ENCODE data around the gene BCAR3. TPM values are rescaled to one million over a fixed set of nuclear protein-coding genes. Genes with fewer than 3 reads are reported as not detected.
"Not testable (repeated sequence)": the region's sequence is repeated elsewhere in the genome, so short reads cannot be mapped to it uniquely, and the experiment has no call there.

Gene BCAR3
- total and polyA plus RNA-seq, 2 of the 4 experiments (the other 2 are of a cell fraction): 41.4 to 46.4 TPM

DNA sequence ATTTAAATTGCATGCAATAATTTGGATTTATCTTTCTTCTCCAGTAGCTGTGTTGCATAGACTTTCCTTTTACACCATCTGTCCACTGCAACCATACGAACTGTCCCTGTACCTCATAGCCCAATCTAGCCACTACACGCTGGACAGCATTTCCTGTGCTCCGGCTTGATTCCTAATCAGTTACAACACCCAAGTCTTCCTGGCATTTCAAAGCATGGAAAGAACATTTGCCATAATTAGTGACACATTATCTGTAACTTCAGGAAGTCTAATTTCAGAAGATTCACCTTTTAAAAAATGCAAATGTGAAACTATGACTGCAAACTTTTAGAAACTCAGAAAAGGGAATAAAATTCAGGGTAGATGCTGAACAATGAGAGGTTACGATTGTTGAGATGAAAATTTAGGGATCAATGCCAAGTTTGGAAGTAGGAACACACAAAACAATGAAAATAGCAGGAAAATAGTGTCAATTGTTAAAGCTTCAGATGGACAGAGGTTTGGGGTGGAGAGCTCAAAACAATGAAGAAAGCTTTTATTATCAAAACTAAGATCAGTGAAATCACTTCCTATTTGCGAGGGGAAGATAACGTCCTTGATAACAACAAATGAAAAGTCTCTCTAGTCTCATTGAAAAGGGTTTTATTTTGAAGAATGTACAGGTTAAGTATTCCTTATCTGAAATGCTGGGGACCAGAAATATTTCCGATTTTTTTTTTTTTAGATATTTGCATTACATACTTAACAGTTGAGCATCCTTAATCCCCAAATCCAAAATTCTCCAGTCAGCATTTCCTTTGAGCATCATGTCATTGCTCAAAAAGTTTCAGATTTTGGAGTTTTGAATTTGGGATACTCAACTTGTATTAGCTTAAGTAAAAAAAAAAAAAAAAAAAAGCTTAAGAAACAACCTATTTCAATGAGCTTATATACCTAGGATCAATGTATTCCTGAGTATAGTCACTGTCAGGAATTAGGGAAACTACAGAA is 126.5 kb downstream of the BCAR3 start:
- Histone ChIP-seq H2AK9ac (replicated peaks; ENCODE audit: low read depth, low read length, poor library complexity) (no peak overlapping the region), H3K4me3 (ENCODE audit: insufficient read depth, low read depth, low read length) (no peak overlapping the region), H4K5ac (ENCODE audit: low read depth, low read length) (no peak overlapping the region), H2AFZ (replicated peaks; ENCODE audit: low read length, poor library complexity) (no peak overlapping the region), H4K20me1 (ENCODE audit: insufficient read depth, low read length) (peaks cover 8% of the 10 kb centered on the region), H2BK120ac (ENCODE audit: low read depth, low read length) (no peak overlapping the region), H2BK15ac (ENCODE audit: low read depth, low read length) (no peak overlapping the region), H3K23ac (ENCODE audit: low read depth, low read length) (no peak overlapping the region), H2BK5ac (ENCODE audit: low read depth, low read length, poor library complexity, severe bottlenecking) (no peak overlapping the region), H3K27me3 (ENCODE audit: control insufficient read depth, insufficient read depth, low read length) (no peaks in the 10 kb centered on the region), H3K27ac (ENCODE audit: insufficient read depth, low read length) (no peak overlapping the region), H4K91ac (ENCODE audit: insufficient read depth, low read depth, low read length) (no peak overlapping the region), H3K9ac (ENCODE audit: low read depth, low read length) (no peak overlapping the region), H3K4ac (ENCODE audit: low read depth, low read length) (no peak overlapping the region), H3K9me1 (ENCODE audit: insufficient read depth, low read length) (no peaks in the 10 kb centered on the region; the same call in 1 of the 2 replicates), H3K9me3 (ENCODE audit: control insufficient read depth, insufficient read depth, low read length) (no peaks in the 10 kb centered on the region), H3K18ac (ENCODE audit: low read depth, low read length) (no peak overlapping the region), H2AK5ac (ENCODE audit: low read depth, low read length) (no peak overlapping the region), H3K36me3 (ENCODE audit: control insufficient read depth, insufficient read depth, low read length) (peaks cover 10% of the 10 kb centered on the region), H2BK20ac (ENCODE audit: low read depth, low read length) (no peak overlapping the region), H3K79me1 (ENCODE audit: low read depth in 1 of 2, low read length in 2 of 2) (no peaks in the 10 kb centered on the region), H4K8ac (ENCODE audit: low read depth in 2 of 2, low read length in 2 of 2) (no peak overlapping the region), H3K56ac (ENCODE audit: extremely low read depth, insufficient read depth, low read length) (no peak overlapping the region), H3K14ac (replicated peaks; ENCODE audit: low read depth, low read length) (no peak overlapping the region), H3K4me1 (ENCODE audit: control insufficient read depth, insufficient read depth, low read length) (peaks cover 5% of the 10 kb centered on the region), H3K4me2 (ENCODE audit: low read depth, low read length) (no peak overlapping the region)
- BruUV-seq (replicated peaks): no TSS peak
- TF ChIP-seq MAFK (IDR thresholded peaks at IDR 0.05; ENCODE audit: low read depth, low read length) (peak; percentile 46; the same call in 1 of the 2 replicates), BHLHE40 (IDR thresholded peaks at IDR 0.05; ENCODE audit: low read depth, low read length) (no peak), SMC3 (IDR thresholded peaks at IDR 0.05; ENCODE audit: low read depth, low read length) (no peak)
- in situ Hi-C loops (cut with MboI; ENCODE audit: low sequenced_read_pairs) (loop anchor here (25.0 kb wide), 1 partner anchor 93 kb away; no protein-coding TSS in a partner anchor), dilution Hi-C loops (cut with HindIII; ENCODE audit: low sequenced_read_pairs, unreplicated experiment) (no loop called here), intact Hi-C loops (cut with micrococcal nuclease) (loop anchor here (5.0 kb wide), 1 partner anchor 108 kb away; the partner anchor contains the start of gene FNBP1L)
- 96% methylated on average over 4 of the region's 7 CpGs; no CpG with 5 or more reads in 1 of the 2 experiments for WGBS, 2 experiments (ENCODE audit: extremely low coverage in 2 of 2, insufficient read length in 1 of 2)
- DNase-seq (no peak), ATAC-seq (ENCODE audit: low read depth) (no peak)
- ChIA-PET CTCF (interaction anchor here (0.5 to 0.8 kb wide), 2 partner anchors 75 to 350 kb away, joined by 3 to 6 read pairs; no protein-coding TSS in a partner anchor), POLR2A (ENCODE audit: unreplicated experiment) (interaction anchor here (0.5 kb wide), 1 partner anchor 24 kb away, joined by 4 read pairs; no protein-coding TSS in a partner anchor)

DNA sequence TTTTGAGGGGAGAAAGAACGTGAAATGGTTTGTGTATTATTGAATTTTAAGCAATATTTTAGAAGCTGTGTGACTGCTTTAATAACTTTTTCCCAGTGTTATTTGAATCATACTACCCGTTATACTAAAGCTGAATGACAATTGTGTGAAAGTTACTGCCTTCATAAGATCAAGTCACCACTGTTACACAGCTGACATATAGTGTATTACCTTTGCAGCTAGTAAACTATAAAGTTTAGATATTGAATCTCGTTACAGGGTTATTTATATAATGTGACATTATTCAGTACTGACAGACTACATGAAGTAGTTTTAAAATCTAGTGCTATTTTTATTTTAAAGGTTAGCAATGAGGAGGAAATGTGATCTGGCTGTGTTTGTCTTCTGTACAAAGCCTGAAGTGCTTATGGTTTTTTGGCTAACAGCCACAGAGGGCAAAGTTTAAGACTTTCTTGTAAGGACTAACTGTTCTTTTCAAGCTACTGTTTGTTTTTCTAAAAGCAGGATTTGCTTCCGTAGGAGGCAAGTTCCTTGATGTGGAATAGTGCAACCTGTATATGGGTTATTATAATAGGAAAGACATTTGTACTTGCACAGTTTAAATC is 127.6 kb downstream of the BCAR3 start:
- H3K36me3 ChIP-seq (ENCODE audit: control insufficient read depth, insufficient read depth, low read length); H3K27ac ChIP-seq (ENCODE audit: insufficient read depth, low read length); H4K5ac ChIP-seq (ENCODE audit: low read depth, low read length); CTCF ChIA-PET; H3K56ac ChIP-seq (ENCODE audit: extremely low read depth, insufficient read depth, low read length); H3K18ac ChIP-seq (ENCODE audit: low read depth, low read length); H2BK120ac ChIP-seq (ENCODE audit: low read depth, low read length); H3K4me3 ChIP-seq (ENCODE audit: insufficient read depth, low read depth, low read length); H3K79me1 ChIP-seq (ENCODE audit: low read depth in 1 of 2, low read length in 2 of 2); H3K14ac ChIP-seq (replicated peaks; ENCODE audit: low read depth, low read length); H3K9ac ChIP-seq (ENCODE audit: low read depth, low read length); H3K23ac ChIP-seq (ENCODE audit: low read depth, low read length); H3K4me2 ChIP-seq (ENCODE audit: low read depth, low read length); H3K9me3 ChIP-seq (ENCODE audit: control insufficient read depth, insufficient read depth, low read length); BruUV-seq (replicated peaks); H3K27me3 ChIP-seq (ENCODE audit: control insufficient read depth, insufficient read depth, low read length); H2BK15ac ChIP-seq (ENCODE audit: low read depth, low read length); H2AK9ac ChIP-seq (replicated peaks; ENCODE audit: low read depth, low read length, poor library complexity); H3K9me1 ChIP-seq (ENCODE audit: insufficient read depth, low read length); H4K20me1 ChIP-seq (ENCODE audit: insufficient read depth, low read length); H2AFZ ChIP-seq (replicated peaks; ENCODE audit: low read length, poor library complexity); dilution Hi-C loops (cut with HindIII; ENCODE audit: low sequenced_read_pairs, unreplicated experiment); H3K4me1 ChIP-seq (ENCODE audit: control insufficient read depth, insufficient read depth, low read length); H4K8ac ChIP-seq (ENCODE audit: low read depth in 2 of 2, low read length in 2 of 2); H3K4ac ChIP-seq (ENCODE audit: low read depth, low read length); H2AK5ac ChIP-seq (ENCODE audit: low read depth, low read length); H2BK20ac ChIP-seq (ENCODE audit: low read depth, low read length); H4K91ac ChIP-seq (ENCODE audit: insufficient read depth, low read depth, low read length); H2BK5ac ChIP-seq (ENCODE audit: low read depth, low read length, poor library complexity, severe bottlenecking): not testable (repeated sequence)
- intact Hi-C loops (cut with micrococcal nuclease) (loop anchor here (5.0 kb wide), 1 partner anchor 107 kb away; the partner anchor contains the start of gene FNBP1L), in situ Hi-C loops (cut with MboI; ENCODE audit: low sequenced_read_pairs) (loop anchor here (25.0 kb wide), 1 partner anchor 92 kb away; no protein-coding TSS in a partner anchor)
- ATAC-seq (ENCODE audit: low read depth) (peak; percentile 44), DNase-seq (peak; percentile 68)
- POLR2A ChIA-PET (ENCODE audit: unreplicated experiment): interaction anchor here (0.6 kb wide), 1 partner anchor 209 kb away, joined by 7 read pairs; no protein-coding TSS in a partner anchor
- 100% methylated on average over 1 of the region's 4 CpGs; no CpG with 5 or more reads in 1 of the 2 experiments for WGBS, 2 experiments (ENCODE audit: extremely low coverage in 2 of 2, insufficient read length in 1 of 2)

All from IMR-90 (cell line).